ENCODE measurements around the gene LHPP.

LHPP gene

GRCh38 chr10:124522933-124523871 lies 61.6 kb downstream of the LHPP start:
- peak; percentile 74 for DNase-seq

DNA sequence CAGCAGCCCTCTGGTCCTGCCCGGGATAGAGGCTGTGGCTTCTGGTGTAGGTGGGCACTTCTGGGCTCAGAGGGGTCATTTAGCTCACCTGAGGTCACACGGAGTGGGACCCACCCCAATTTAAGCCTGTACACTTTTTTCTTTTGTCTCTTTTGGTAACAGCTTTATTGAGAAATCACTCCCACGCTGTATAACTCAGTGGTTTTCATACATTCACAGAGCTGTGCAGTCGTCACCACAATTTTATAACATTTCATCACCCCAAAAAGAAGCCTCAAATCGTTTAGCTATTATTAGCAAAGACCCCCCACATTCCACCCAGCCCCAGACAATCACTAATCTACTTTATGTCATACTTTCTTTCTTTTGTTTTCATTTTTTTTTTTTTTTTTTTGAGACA lies 62.3 kb downstream of the LHPP start:
- DNase-seq: no peak

DNA sequence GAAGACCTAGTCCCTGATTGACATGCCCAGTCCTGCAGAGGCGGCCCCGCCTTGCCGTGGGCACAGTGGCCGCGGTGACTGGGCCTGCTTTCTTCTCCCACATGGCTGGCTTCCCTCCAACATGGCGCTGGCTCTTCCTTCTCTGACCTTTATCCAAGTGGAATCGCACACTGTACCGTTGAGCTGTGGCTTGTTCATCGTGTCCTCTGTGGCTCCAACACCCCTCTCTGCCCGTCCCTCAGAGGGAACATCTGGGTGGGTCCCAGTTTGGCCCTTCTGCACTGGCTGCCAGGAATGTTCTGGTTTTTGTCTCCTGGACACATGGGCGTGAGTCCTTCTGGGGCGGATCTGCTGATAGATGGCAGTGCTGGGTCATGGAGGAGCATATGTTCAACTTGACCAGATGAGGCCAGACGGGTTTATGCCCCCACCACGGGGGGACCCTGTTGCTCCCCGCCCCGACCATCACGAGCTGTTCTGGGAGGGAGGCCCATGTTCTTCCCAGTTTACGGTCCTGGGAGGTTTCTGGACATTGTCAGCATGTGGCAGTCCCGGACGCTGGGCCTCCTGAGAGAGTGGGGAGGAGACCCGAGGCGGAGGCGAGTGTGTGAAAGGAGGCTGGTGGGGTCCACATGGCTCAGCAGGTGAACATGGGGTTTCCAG lies 63.5 kb downstream of the LHPP start:
- peak; percentile 35 for DNase-seq

DNA sequence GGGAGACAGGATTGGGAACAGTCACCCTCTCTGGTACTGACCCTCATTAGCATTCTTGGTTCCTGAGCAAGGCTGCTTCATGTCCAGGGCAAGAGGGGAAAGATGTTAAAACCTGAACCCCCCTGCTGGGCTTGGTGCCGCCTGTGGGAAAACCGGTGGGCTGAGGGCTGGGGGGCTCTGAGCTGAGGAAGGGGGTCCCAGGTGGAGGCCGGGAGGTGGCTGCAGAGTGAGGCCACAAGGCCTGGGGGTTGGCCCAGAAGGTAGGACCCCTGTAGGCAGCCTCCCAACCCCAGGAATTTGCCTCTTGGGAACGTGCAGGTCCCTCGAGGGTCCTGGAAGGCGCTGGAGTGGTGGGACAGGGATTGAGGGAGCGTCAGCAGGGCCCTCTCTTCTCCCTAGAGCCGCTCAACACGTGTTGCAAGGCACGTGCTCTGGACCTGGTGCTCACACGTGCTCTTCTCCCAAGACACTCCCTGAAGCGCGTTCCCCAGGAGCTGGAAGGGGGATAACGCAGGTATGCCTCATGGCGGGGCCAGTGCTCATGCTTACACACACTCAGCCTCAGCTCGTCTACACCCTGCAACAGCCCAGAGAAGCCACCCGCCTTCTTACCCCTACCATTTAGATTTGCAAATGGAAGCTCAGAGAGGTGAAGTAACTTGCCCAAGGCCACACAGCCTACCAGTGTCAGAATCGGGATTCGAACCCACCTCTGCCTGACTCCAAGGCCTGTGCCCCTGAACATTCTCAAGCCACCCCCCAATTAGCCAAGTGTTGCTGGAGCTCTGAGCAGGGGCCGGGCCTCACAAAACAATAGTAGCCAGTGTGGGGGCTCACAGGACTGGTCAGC lies 64.4 kb downstream of the LHPP start:
- DNase-seq: no peak

DNA sequence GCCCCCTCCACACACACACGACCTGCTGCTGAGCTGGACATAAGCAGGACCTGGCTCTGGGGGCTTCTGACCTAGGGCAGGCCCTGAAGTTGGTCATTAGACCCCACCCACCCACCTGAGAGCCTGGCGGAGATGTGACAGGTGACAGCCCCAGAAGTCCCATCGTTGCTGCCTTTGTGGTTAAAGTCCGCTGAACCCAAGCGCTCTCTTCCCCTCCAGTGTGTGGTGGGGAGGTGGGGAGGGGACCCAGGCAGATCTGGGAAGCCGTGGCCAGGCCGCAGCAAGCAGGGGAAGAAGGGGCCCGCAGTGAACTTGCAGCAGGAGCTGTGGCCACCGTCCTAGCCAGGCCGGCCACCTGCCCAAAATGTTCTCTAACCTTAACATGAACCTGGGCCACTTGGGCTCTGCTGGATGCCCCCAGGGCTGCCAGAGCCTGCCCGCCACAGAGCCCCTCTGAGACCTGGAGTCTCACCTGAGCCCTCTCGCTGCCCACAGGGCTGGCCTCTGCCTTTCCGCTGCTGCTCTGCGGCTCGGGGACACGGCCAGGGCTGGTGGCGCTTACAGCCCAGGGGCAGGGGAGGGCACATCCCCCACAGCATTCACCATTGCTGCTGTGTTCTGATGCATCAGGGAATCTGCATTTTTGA lies 65.1 kb downstream of the LHPP start:
- DNase-seq: no peak

- no peak for DNase-seq
Measured at GRCh38 chr10:124527874-124528395, 66.3 kb downstream of the LHPP start.

- no peak for DNase-seq
Measured at GRCh38 chr10:124529661-124530214, 68.1 kb downstream of the LHPP start.

DNA sequence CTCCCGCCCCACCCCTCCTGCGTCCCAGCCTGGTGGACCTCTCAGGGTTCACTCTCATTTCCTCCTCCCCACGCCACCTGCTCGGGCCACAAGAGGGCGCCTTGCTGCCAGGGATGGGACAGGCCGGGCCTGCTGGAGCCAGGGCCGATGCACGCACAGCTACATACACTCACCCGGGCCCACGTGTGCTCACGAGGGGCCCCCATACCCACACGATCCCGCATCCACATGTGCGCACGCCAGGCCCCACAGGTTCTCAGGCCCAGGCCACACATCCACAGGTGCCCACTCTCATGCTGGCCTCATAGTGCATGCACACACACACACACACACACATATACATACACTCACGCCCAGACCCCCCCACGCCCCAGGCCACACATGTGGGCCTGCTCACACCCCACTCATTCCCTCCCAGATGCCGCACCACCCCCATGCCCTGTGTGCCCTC lies 68.6 kb downstream of the LHPP start:
- DNase-seq: peak; percentile 58

DNA sequence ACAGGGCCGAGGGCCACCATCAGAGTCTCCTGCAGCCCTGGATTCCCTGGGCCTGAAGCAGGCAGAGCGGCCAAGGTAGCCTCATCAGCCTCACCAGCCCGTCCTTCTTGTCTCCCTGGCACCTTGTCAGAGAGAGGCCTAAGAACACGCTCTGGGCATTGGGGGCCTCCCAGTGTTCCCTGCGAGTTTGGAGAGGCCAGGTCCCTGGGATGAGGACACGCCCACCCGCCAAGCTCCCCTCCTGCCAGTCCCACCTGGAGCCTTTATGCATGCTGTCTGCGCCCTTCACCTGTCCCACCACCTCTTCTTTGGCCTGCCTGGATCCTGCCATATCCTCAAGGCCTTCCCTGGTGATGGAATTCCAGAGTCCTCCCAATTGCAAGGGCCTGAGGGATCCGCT lies 69.2 kb downstream of the LHPP start:
- no peak for DNase-seq

GRCh38 chr10:124532106-124532641 lies 70.6 kb downstream of the LHPP start:
- no peak for DNase-seq

- no peak for DNase-seq
Measured at GRCh38 chr10:124532788-124533187, 71.2 kb downstream of the LHPP start.

DNA sequence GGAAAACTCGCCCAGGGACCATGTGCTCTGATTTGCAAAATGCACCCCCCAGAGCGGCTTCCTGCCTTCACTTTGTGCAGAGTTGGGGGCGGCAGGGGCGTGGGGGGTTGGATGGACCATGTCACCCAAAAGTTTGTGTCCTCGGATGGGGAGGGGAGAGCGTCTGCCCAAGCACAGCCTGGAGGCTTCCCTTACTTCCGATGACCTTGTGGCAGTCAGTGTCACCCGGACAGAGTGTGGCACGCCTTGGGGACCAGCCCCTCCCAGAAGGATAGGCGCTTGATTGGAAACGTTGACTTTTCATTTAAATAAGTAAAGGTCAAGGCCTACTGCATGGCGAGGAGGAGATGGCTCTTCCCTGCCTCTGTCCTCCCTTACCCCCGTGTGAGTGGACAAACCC lies 71.6 kb downstream of the LHPP start:
- no peak for DNase-seq

- no peak for DNase-seq
Measured at GRCh38 chr10:124534231-124534798, 72.7 kb downstream of the LHPP start.

DNA sequence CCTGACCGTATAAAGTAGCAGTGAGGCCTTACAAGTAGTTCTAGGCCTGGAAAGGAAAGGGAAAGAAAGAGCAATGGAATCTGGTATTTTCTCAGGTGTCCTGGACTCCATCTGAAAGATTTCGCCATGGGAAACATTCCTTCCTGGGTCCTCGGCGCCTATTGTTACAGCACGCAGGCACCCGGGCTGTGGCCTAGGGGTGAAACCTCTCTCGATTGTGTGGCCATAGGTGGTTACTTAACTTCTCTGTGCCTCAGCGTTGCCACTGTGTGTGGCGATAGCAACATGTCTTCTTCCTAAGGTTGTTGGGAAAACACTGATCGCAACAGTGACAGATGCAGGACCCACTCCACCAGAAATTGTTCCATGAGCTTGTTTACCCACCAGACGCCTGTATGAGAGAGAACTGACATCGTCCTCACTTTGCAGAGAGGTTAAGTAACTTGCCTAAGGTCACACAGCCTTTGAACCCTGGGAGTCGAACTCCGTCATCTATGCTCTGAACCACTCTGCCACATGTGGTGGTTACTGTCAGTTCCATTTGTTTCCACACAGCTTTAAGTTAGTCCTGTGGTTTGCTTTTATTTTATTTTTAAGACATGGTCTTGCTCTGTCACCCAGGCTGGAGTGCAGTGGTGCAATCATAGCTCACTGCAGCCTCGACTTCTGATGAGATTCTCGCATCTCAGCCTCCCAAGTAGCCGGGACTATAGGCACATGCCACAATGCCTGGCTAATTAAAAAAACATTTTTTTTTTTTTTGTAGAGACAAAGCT lies 73.4 kb downstream of the LHPP start:
- DNase-seq: no peak

DNA sequence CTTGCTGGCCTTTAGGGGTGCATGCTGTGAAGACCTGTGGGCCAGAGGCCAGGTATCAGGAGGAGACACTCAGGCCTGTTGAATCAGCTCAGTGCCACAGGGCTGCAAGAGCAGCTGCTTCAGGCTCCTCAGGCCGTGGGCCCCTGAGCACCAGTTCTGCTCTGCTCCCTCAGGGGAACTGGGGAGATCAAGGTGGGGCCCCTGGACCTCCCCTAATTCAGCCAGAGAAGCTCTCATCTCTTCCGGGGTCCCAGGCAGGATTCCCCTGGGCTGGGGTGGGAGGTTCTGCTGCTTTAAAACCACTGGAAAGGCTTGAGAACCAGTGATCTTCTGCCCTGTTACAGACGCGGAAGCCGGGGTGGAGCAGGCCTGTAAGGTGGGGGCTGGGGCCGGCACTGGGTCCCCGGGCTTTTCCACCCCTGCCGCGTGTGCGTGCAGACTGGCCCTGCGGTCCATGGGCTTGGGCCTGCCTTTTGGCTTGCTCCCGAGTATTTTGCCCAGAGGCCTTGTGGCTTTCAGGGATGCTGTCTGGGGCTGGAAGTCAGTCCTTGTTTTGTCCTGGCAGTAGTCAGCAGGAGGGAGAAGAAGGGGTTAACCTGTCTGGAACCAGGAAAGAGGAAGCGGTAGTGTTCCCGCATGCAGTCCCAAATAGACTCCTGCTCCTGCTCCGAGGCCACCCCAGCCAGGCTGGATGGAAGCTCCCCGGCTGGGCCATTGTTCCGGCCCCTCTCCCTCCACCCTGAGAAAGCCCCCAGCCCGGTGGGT lies 74.3 kb downstream of the LHPP start:
- DNase-seq: no peak

GRCh38 chr10:124536496-124537050 lies 75.0 kb downstream of the LHPP start:
- no peak for DNase-seq

- DNase-seq: no peak
Measured at GRCh38 chr10:124537166-124537725, 75.6 kb downstream of the LHPP start.

GRCh38 chr10:124537891-124538290 lies 76.3 kb downstream of the LHPP start:
- DNase-seq: no peak

- DNase-seq: no peak
Measured at GRCh38 chr10:124538706-124539105, 77.1 kb downstream of the LHPP start.
